ENCODE results near the gene SLC35D1. TPM values are rescaled to one million over a fixed set of nuclear protein-coding genes. Genes with fewer than 3 reads are reported as not detected.

Gene SLC35D1
- total and polyA plus RNA-seq, 2 experiments from 2014 or later: 14.3 to 40.2 TPM

DNA sequence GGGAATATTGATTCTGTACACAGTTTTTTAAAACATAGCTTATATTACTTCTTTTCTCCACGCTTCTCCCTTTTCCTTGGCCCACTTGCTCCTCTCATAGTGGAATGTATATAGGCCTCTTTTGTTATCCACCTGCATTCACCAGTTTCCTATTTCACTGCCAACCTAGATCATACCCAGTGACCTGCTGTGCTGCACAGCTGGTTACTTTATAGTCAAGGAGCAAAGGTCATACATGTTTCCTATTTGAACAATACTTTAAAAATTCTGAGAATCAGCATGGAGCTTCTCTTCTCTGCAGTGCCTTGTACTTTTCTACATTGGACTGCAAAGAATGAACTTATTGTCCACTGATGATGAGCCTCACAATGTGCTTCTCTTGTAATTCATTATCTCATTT, 4.3 kb upstream of the SLC35D1 start:
- no peaks in the 10 kb centered on the region for H3K9me3 ChIP-seq (ENCODE audit: low read depth)
- no peak for DNase-seq (ENCODE audit: low spot score)
- no peaks in the 10 kb centered on the region for H4K20me1 ChIP-seq (ENCODE audit: insufficient read depth, poor library complexity, severe bottlenecking)
- peaks cover 10% of the 10 kb centered on the region for H3K4me1 ChIP-seq (ENCODE audit: insufficient read depth)
- TF ChIP-seq EZH2phosphoT487 (IDR thresholded peaks at IDR 0.05; ENCODE audit: low read depth, severe bottlenecking, unreplicated experiment): no peak
- TF ChIP-seq, protein P1, sequence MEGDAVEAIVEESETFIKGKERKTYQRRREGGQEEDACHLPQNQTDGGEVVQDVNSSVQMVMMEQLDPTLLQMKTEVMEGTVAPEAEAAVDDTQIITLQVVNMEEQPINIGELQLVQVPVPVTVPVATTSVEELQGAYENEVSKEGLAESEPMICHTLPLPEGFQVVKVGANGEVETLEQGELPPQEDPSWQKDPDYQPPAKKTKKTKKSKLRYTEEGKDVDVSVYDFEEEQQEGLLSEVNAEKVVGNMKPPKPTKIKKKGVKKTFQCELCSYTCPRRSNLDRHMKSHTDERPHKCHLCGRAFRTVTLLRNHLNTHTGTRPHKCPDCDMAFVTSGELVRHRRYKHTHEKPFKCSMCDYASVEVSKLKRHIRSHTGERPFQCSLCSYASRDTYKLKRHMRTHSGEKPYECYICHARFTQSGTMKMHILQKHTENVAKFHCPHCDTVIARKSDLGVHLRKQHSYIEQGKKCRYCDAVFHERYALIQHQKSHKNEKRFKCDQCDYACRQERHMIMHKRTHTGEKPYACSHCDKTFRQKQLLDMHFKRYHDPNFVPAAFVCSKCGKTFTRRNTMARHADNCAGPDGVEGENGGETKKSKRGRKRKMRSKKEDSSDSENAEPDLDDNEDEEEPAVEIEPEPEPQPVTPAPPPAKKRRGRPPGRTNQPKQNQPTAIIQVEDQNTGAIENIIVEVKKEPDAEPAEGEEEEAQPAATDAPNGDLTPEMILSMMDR (IDR thresholded peaks at IDR 0.05; ENCODE audit: poor library complexity): no peak
- no peak for TF ChIP-seq EZH2 (IDR thresholded peaks at IDR 0.05; ENCODE audit: borderline replicate concordance)
- no peak overlapping the region for H2AFZ ChIP-seq
- H3K27me3 ChIP-seq: no peaks in the 10 kb centered on the region
- no peaks in the 10 kb centered on the region for H3K9me2 ChIP-seq (replicated peaks; ENCODE audit: insufficient read depth)
- WGBS (ENCODE audit: low lambda C conversion rate, missing lambda C conversion rate): 92% methylated on average over 1 of the region's 1 CpG
- H3K36me3 ChIP-seq (replicated peaks; ENCODE audit: insufficient read depth, low read depth): no peaks in the 10 kb centered on the region
- H3K4me3 ChIP-seq: no peak overlapping the region
- no peaks in the 10 kb centered on the region for H3K79me2 ChIP-seq
- H3K4me2 ChIP-seq: no peak overlapping the region
- H3K27ac ChIP-seq: peak overlapping the region; percentile 5

DNA sequence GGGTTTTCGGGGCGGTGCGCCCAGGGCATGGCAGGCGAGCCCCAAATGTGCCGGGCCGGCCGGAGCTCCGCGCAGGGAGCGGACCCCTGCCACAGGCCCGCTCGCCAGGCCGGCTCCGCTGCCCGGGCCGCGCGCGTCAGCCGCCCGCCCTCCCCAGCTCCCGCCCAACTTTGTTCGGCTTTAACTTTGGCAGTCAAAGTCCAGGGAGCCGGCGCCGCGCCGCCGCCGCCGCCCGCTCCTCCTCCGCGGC, 488 bp downstream of the SLC35D1 start:
- Histone ChIP-seq H3K79me2 (peaks cover 44% of the 10 kb centered on the region), H3K4me1 (ENCODE audit: insufficient read depth) (peaks cover 18% of the 10 kb centered on the region), H3K9me2 (replicated peaks; ENCODE audit: insufficient read depth) (no peaks in the 10 kb centered on the region), H3K36me3 (replicated peaks; ENCODE audit: insufficient read depth, low read depth) (no peaks in the 10 kb centered on the region), H3K9me3 (ENCODE audit: low read depth) (no peaks in the 10 kb centered on the region), H2AFZ (peak overlapping the region; percentile 90), H4K20me1 (ENCODE audit: insufficient read depth, poor library complexity, severe bottlenecking) (peaks cover 8% of the 10 kb centered on the region), H3K27ac (peak overlapping the region; percentile 100), H3K4me3 (peak overlapping the region; percentile 87), H3K27me3 (no peaks in the 10 kb centered on the region), H3K4me2 (peak overlapping the region; percentile 89)
- TF ChIP-seq EZH2phosphoT487 (IDR thresholded peaks at IDR 0.05; ENCODE audit: low read depth, severe bottlenecking, unreplicated experiment) (no peak), EZH2 (IDR thresholded peaks at IDR 0.05; ENCODE audit: borderline replicate concordance) (no peak)
- TF ChIP-seq, protein P1 (IDR thresholded peaks at IDR 0.05; ENCODE audit: poor library complexity): no peak
- 0% methylated on average over 3 of the region's 34 CpGs for WGBS (ENCODE audit: low lambda C conversion rate, missing lambda C conversion rate)
- peak; percentile 87 for DNase-seq (ENCODE audit: low spot score)

DNA sequence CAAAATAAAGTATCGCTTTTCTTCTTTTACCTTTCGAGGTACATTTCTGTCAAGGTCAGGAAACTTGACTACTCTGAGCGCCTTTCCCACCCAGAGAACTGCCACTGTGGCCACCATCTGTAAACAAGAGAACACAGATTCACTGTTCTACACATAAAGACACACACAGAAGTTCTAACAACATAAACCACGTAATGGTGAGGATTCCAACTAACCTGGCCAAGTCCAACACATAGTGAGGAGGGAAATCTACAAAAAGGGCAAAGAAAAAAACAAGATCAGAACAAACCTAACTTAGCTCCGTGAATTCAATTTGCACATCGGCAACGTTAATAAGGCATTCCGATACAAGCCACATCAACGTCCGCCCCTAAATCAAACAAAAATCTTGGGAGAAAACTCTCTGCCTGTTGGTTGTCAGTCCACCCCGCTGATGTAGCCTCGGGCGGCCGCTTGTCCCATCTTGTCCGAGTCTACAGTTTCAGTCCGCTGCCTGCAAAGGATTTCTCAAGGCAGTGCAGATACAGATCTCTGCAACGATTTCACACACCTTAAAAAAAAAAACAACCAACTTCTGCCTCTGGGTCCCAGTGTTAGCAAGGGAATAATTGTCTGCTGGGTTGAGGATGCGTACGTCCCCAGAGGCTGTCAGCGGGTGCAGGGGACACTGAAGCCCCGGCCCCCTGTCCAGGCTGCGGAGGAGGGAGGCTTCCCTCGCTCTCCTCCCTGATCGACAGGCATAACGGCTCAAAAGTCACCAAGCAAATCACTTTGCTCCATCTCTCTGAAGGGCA, 1.0 kb downstream of the SLC35D1 start:
- WGBS (ENCODE audit: low lambda C conversion rate, missing lambda C conversion rate): 3% methylated on average over 25 of the region's 25 CpGs
- H3K36me3 ChIP-seq (replicated peaks; ENCODE audit: insufficient read depth, low read depth): no peaks in the 10 kb centered on the region
- no peaks in the 10 kb centered on the region for H3K9me2 ChIP-seq (replicated peaks; ENCODE audit: insufficient read depth)
- peaks cover 8% of the 10 kb centered on the region for H4K20me1 ChIP-seq (ENCODE audit: insufficient read depth, poor library complexity, severe bottlenecking)
- H2AFZ ChIP-seq: peak overlapping the region; percentile 90
- no peaks in the 10 kb centered on the region for H3K9me3 ChIP-seq (ENCODE audit: low read depth)
- peaks cover 49% of the 10 kb centered on the region for H3K79me2 ChIP-seq
- H3K4me1 ChIP-seq (ENCODE audit: insufficient read depth): peaks cover 15% of the 10 kb centered on the region
- TF ChIP-seq EZH2 (IDR thresholded peaks at IDR 0.05; ENCODE audit: borderline replicate concordance) (no peak), EZH2phosphoT487 (IDR thresholded peaks at IDR 0.05; ENCODE audit: low read depth, severe bottlenecking, unreplicated experiment) (no peak)
- TF ChIP-seq, protein P1 (IDR thresholded peaks at IDR 0.05; ENCODE audit: poor library complexity): no peak
- H3K27ac ChIP-seq: peak overlapping the region; percentile 100
- no peaks in the 10 kb centered on the region for H3K27me3 ChIP-seq
- peak overlapping the region; percentile 87 for H3K4me3 ChIP-seq
- peak overlapping the region; percentile 89 for H3K4me2 ChIP-seq
- DNase-seq (ENCODE audit: low spot score): peak; percentile 50

All from hepatocyte (in vitro differentiated cells).